HS-5 (cell line): ENCODE data around the gene DIO3.

Experiments
- DNase-seq: peaks from one replicate; pipeline ENCODE4 v3.0.0-alpha.2; 2012; ENCODE audit warnings: low read depth

Gene DIO3

GRCh38 chr14:101583715-101584054 is 22.4 kb downstream of the DIO3 start:
- DNase-seq, result no peak

DNA sequence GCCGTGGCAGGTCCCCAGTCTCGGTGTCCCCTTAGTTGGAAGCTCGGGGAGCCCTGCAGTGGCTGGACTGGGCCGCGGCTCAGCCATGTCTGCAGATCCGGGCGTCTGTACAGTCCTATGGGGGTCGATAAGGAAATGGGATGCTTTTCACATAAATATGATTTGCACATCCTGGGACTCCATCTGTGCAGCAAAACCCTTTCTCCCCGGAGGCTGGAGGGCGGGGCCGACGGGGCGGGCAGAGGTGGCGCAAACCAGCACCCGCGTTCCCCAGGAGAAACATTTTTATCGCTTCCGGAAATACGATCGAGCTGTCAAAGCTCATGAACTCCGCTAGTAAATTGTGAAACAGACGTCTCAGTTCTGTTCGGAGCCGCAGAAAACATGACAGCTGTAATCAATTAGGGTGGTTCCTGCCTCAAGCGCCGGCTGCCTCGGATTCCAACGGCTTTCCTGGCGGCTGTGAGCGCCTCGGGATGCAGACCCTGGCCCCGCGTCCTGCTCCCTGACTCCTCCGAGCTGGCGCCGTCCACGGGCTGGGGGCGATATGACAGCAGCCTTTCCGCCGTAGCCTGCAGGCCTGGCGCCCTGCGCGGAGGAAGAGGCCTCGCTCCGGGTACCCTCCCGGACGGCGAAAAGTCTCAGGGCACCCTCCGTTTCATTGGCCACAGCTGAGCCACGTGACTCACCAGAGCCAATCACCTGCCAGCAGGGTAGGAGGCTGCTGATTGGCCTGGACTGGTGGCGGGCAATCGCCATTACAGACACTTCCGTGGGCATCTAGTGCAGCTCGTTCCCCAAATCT is 23.0 kb downstream of the DIO3 start:
- DNase-seq, result peak; percentile 19

DNA sequence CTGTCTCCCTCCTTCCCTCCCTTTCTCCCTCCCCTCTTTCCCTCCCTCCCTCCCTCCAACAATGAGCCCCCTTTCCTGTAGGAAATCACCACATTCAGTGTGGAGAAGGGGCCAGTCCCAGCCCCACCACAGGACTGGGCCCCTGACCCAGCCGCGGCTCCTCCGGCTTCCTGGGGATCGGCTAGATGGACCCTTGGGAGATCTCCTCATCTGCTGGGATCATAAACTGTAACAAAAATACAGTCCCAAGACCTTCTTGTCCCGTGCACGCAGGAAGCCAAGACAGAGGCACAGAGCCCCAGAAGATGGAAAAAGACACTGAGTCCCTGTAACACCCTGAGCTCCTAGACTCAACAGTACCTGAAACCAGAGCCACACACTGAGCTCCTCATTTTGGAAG is 23.9 kb downstream of the DIO3 start:
- no peak for DNase-seq

DNA sequence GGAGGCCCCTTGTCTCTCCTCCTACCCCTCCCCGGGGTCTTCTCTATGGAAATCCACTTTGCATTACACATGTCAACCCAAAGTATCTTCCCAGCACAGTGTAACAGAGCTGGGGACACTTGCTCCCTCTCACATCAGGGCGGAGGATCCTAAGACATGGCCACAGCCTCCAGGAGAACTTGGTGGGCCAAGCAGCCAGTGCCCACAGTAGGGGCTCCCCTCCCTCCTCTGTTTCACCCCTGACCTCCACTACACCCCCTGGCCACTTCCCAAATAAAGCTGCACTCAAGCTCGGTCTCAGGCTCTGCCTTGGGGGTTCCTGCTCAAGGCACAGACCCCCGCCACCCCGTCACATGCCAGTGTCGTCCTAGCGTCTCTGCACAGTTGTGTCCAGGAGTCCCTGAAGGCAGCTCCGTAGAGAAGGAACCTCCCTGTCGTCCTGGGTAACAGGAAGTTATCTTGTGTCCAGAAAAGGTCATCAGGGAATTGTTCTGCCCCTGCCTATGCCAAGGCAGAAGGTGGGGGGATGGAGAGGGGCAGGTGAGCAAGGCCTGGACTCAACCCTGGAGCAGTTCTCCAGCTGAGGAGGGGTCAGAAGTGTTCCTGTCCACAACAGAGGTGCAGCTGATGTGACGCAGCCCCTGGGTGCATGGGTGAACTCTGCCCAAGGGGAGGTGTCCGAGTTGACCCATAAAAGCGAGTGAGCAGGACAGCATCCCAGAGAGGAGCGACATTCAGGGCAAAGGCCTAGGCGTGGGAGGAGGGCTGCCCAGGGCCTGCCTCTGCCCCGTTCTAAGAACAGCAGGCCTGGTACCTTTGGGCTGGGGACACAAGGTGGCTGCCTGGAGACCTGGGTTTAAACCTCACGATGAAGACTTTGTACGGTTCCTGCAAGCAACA is 25.5 kb downstream of the DIO3 start:
- no peak for DNase-seq

- DNase-seq, result no peak
These were observed 26.2 kb downstream of the DIO3 start for GRCh38 chr14:101587441-101587911.

- DNase-seq, result no peak
These were observed 27.1 kb downstream of the DIO3 start for GRCh38 chr14:101588286-101588975.

GRCh38 chr14:101588990-101589389 is 27.7 kb downstream of the DIO3 start:
- no peak for DNase-seq

DNA sequence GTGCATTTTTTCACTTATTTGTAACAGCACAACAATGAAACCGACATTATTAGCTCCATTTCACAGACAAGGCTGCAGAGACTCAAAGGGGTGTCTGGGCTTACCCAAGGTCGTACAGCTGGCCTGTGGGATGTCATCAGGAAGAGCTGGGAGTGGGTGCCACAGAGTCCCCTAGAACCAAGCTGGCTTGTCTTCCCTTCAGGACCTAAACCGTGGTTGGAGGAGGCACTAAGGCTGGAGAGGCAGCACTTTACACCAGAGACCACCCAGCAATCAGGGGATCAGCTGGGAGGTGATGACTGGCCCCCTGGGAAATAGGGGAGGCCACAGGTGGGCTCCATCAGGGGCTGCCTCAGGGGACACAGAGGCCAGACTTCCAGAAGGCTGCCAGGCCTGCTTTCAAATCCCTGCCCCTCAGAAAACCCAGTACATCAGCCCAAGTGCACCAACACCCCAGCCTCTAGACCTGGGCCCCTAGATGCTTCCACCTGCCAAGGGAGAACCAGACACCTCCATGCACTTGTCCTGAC is 28.3 kb downstream of the DIO3 start:
- DNase-seq, result no peak

- no peak for DNase-seq
These were observed 28.8 kb downstream of the DIO3 start for GRCh38 chr14:101590062-101590461.

- DNase-seq, result no peak
These were observed 29.3 kb downstream of the DIO3 start for GRCh38 chr14:101590616-101591015.

- DNase-seq, result no peak
These were observed 29.8 kb downstream of the DIO3 start for GRCh38 chr14:101591121-101591520.

DNA sequence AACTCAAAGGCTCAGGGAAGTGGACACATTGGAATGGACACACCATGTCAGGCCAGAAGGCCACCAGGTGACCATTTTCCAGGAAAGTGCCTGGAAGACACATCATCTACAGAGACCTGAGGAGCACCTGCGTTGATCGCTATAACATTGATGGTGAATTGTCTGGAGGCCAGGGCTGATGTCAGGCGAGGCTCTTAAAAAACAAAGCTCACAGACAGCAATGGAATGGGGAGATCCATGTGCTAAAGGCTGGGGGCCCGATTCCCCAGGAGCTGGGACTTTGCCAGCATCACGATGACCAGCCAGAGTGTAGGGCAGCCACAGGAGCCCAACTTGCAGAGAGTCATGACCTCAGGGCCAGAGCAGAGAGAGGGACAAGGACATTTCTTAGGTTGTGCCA is 30.3 kb downstream of the DIO3 start:
- DNase-seq, result no peak

GRCh38 chr14:101593411-101594238 is 32.3 kb downstream of the DIO3 start:
- no peak for DNase-seq

DNA sequence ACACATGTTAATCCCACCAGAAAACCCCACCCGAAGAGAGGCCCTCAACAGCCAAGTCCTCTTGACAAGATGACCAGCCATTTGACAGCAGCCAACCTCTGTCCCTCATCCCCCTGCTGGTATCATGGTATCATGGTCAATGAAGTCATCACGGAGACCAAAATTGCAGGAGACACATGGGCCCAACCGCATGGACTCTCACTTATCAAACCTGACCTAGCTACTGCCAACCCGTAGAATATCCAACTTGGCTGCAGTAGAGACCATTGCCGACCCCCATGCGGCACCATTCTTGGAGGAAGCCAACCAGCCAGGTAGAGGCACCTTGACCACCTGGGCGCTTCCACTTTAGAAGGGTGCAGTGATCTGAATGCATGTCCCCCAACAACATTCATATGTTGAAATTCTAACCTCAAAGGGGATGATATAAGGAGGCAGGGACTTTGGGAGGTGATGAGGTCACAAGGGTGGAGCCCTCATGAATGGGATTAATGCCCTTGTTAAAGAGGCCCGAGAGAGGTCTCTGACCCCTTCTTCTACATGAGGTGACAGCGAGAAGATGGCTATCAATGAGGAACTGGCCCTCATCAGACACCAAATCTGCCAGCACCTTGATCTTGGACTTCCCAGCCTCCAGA is 33.3 kb downstream of the DIO3 start:
- DNase-seq, result no peak

GRCh38 chr14:101595349-101595748 is 34.1 kb downstream of the DIO3 start:
- DNase-seq, result no peak

DNA sequence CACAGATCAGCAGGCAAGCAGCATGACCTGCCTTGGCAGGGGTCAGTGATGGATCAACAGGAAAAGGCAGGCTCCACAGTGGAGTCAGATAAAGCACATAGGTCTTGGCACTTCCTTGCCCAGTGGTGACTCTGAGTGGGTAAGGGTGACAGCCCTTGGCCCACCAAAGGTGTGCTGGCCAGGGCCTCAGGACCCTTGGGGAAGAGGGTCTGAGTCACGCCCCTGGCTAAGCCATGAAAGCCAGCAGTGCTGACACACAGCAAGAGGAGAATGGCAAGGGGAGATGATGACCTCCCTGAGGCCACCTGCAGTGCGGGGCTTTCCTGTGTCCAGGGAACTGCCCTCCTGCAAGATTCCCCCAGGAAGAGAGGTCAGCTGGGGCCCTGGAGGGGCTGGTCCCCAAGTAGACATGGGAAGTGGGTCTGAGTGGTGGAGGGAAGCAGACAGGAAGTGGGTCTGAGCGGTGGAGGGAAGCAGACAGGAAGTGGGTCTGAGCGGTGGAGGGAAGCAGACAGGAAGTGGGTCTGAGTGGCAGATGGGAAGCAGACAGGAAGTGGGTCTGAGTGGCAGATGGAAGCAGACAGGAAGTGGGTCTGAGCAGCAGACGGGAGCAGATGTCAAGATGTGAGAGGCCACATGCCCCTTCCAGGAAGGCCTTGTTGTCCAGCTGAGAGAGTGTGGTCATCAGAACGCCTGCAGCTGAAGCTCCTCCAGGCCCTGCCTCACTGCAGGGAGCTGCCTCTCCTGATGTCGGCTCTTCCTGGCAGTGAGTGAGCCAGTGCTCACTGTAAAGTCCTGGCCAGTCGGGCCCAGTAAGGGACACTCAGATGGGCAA is 34.8 kb downstream of the DIO3 start:
- DNase-seq, result no peak

GRCh38 chr14:101596742-101597141 is 35.4 kb downstream of the DIO3 start:
- no peak for DNase-seq

DNA sequence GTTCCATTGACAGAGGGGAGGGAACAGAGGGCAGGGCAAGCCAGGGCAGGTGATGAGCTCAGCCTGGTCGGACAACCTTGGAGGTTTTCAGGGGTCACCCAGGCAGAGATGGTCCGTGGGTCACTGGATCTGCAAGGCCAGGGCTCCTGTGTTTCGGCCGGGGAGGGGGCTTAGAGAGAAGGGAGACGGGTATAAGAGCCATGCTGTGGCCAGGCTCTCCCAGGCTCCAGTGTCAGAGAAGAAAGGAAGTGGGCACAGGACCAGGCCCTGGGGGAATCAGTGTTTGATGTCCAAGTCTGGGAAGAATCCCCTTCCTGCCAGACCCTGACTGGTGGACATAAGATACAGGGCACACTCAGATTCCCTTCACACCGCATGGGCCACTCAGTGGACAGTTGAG is 36.9 kb downstream of the DIO3 start:
- no peak for DNase-seq

GRCh38 chr14:101598571-101599233 is 37.4 kb downstream of the DIO3 start:
- no peak for DNase-seq
